Activated T-cell treated with anti-CD3 and anti-CD28 coated beads for 4 hours (primary cell): ENCODE measurements around the gene GRIK1.

Experiments
- DNase-seq: peaks from one replicate; pipeline ENCODE4 v3.0.0-alpha.2; 2020

The GRIK1 gene

DNA sequence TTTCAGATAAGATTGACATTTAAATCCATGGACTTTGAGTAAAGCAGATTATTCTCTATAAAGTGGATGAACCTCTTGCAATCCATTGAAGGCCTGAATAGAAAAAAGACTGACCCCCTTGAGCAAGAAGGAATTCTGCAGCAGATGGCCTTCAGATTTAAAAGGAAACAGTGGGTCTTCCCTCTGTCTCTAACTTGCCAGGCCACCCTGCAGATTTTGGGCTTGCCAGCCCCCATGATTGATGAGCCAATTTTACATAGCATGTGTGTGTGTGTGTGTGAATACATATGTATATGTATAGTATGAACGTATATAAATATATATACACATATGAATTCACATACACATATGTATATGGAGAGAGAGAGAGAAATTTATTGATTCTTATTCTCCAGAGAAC is 113.4 kb downstream of the GRIK1 start:
- no peak for DNase-seq

DNA sequence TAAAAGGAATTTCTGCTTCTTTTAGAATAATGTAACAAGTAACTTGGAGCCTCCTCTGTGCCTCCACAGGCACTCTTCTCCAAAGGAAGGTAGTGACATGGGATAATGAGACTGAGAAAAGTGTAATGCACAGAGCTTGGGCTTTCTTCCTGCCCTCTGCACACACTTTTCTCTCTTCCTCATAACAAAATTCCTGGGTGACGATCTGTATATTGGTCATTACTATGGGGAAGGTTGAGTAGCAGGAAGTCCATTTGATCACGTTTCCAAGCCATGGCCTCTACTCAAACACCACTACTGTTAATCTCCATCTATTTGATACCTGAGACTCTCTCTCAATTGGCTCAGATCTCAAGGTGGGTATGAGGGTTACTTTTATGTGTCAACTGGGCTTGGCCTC is 113.9 kb downstream of the GRIK1 start:
- no peak for DNase-seq

GRCh38 chr21:29825345-29825744 is 114.5 kb downstream of the GRIK1 start:
- no peak for DNase-seq

- no peak for DNase-seq
These were observed 117.7 kb downstream of the GRIK1 start for GRCh38 chr21:29822064-29822463.

GRCh38 chr21:29821230-29821629 is 118.6 kb downstream of the GRIK1 start:
- no peak for DNase-seq

- DNase-seq: no peak
These were observed 120.0 kb downstream of the GRIK1 start for GRCh38 chr21:29819675-29820326.

GRCh38 chr21:29818383-29818921 is 121.3 kb downstream of the GRIK1 start:
- DNase-seq: no peak

GRCh38 chr21:29817450-29817849 is 122.3 kb downstream of the GRIK1 start:
- no peak for DNase-seq

DNA sequence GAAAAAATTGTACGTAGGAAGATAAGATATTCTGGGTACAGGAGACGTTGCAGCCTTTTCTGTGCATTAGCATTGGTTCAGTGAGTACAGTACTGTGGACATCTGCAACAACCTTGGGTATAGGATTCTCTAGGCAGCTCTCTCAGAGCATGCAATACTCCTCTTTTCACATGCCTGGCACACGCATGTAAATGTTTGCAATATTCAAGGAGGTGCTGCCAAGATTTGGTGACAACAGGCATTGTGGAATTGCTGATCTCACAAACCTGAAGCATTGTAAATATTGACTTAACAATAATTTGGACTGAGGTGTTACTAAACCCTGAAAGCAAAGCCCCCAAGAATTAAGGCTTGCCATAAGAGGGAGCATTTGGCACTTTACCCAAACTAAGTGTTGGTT is 126.8 kb downstream of the GRIK1 start:
- DNase-seq: no peak

DNA sequence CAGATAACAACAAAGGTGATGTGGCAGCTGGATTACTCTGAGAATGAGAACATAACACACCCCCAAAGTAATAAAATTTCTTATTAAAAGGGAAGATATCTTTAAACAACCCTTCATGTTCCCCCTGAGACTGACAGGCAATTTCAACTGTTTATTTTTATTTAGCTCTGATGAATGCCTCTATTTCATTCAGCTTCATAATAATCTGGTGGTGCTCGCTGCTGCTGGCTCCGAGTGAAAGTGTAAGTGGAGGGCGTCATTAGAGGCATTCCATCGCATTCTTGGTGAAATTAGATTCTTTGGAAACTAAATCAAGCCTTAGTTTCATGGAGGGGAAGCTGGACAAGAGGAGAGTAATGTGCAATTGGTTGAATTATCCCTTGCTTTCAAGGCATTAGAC is 128.9 kb downstream of the GRIK1 start:
- DNase-seq: no peak

- no peak for DNase-seq
These were observed 131.6 kb downstream of the GRIK1 start for GRCh38 chr21:29808153-29808552.

DNA sequence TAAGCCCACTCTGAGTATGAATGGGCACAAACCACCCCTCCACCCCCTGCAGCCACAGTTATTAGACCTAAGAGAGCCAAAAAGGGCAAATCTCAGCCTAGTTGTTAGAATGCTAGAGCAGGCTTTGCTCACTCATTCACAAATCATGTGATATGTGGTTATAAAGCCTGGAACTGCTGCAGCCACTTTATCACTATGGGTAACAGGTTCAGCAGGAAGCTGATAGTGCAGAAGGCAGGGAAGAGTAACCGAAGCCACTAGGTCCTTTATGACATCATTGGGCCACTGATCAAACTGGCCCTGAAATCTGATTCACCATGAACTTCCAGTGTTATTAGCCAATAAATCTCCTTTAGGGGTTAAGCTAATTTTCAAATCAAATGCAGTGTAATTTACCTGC is 134.7 kb downstream of the GRIK1 start:
- DNase-seq: no peak

- no peak for DNase-seq
These were observed 136.6 kb downstream of the GRIK1 start for GRCh38 chr21:29803191-29803590.

DNA sequence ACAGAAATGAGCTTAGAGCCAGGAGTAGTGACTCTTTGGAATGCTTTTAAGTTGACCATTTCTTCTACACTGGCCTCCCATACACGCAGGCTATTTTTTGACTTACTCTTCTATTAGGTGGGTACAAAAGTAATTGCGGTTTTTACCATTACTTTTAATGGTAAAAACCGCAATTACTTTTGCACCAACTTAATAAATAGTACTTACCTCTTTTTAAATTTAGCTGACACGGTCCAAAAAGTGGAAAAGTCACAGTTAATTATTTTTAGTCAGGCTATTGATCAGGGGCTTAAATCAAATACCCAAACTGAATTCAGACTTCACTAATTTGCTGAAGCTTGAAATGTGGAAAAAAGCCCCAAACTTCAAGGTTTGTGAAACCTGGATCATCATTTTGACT is 138.7 kb downstream of the GRIK1 start:
- no peak for DNase-seq

GRCh38 chr21:29800056-29800455 is 139.7 kb downstream of the GRIK1 start:
- DNase-seq: no peak

DNA sequence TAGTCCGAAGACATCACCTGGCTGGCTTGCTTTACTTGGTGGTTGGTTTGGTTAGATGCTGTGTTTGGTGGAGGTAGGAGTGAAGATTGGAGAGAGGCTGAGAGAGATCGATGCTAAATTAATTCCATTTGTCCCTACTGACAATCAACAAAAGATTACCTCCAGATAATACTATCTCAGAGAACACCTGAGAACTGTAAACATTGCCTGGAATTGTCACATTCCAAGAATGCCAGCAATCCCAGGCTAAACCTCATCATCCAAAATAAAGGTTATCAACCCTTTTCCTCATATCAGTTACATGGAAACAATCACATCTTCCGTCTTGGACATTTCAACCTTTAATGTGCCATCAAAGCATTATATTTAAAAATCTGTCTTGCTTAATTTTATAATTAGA is 141.0 kb downstream of the GRIK1 start:
- no peak for DNase-seq

- DNase-seq: no peak
These were observed 142.6 kb downstream of the GRIK1 start for GRCh38 chr21:29797155-29797554.

DNA sequence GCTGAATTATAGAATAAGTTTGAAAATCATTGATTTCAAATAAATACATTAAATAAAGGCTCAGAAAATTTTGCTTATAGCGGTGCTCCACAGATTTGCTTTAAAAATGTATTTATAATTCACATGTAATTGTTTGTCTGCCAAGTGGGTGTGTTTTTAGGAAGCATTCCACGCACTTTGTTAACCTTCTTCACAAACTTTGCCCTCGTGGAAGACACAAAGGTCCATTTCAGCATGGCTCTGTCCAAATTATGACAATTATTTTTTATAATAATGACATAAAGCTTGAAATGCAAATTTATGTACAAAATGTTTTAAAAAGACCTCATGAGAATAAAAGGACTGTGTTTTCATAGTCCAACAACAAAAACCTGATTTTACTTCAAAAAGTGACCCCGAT is 146.1 kb downstream of the GRIK1 start:
- no peak for DNase-seq

- no peak for DNase-seq
These were observed 150.4 kb downstream of the GRIK1 start for GRCh38 chr21:29789393-29789792.

- DNase-seq: no peak
These were observed 151.0 kb downstream of the GRIK1 start for GRCh38 chr21:29788752-29789151.

DNA sequence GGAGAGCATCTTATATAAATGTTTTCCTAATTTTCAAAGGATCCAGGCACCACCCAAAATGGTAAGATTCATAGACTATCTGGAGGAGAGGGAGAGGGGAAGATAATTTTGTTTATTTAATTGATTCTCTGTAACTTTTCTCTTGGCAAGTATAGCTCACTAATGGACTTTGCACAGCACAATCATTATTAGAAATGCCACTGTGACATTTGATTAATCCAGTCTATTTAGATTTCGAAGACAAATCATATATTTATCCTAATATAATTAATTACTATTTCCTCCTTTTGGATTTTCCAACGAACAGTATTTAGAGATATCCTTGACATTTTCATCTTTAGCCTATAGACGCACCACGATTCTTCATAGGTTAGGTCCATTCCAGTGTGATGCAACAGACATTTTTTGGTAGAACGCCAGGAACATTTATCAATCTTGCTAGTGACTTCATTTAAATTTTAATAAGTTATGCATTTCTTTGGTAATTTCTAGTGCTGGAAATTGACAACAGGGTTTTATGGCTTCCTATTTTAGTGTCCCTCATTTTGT is 152.4 kb downstream of the GRIK1 start:
- no peak for DNase-seq

DNA sequence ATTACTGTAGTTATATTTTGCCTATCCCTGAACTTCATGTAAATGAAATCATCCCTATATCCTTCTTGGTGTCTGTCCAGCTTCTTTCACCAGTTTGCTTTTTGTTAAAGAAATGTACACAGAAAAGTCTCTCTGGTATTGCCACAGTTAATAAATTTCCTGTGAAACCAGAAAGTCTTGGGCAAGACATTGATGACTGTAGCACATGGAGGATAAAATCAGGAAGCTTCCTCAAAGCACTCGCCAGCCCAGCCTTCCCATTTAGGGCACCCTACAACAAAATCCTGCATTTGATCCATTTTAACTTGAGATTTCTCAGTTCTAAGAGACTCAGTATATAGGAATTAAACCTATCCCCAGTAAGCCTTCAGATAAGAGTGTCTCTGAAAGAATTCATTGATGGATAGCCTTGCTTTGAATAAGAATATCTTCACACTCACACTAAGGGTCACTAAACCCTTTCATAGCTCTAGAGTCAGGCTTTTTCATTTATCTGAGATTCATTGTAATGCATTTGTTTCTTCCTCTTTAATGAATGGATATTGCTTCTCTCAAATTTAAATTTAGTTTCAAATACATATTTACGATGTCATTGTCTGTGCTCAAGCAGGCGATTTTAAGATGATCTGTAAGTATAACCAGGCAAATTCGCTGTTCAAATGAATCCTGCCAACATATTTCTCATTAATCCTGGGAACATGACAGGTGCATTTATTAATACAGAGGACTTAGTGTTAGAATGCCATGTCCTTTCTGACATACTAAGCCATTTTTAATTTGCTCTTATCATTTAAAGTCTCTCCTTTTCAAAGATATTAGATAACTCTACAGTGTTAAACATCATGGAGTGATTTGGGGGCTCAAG is 153.1 kb downstream of the GRIK1 start:
- DNase-seq: no peak

DNA sequence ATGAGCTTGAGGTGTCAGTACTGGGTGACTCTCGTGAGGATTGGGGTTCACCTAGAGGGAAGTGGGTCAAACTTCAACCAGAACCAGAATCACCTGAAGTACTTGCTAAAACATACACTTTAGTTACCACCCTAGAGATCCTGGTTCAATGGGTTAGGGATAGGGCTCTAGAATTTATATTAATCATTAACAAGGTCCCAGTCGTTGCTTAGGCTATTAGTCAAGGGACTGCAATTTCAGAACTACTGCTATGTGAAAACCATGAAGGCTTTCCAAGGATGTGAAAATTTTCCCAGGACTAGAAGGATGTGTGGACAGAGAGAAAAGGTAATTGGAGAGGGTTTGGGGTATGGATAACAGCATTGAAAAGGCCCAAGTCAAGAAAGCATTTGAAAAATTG is 162.6 kb downstream of the GRIK1 start:
- no peak for DNase-seq

GRCh38 chr21:29775462-29775861 is 164.3 kb downstream of the GRIK1 start:
- no peak for DNase-seq
